ENCODE data around the gene SEC16A.

DNA sequence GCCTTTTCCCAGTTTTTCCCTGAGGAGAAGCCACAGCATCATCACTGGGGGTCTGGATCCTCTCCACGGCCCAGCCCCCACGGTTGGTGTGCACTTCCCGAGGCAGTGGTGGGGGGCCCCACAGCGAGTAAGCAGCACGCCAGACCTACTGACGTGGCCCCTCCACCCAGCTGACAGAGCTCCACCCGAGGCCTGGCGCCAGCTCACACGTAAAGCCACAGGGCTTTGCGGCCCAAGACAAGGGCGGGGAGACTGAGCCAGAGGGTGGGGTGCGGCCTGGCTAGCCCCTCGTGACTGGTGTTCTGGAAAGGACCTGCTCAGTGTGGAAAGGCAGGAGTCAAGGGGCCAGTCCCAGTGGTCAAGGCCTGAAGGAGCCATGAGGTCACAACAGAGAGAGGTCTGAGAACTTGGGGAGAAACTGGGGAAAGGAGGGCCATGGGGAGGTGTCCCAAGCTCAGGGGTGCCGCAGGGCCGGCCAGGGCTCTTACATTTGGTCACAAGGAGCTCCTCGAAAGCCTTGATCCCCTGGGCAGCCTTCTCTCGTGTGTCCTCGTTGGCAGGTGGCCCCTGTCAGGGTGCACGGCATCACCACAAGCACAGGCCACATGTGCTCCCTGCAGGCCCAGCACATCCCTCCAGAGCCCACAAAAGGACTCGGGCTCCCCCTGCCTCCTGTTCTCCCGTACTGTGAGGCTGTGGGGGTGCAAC, 88.4 kb downstream of the SEC16A start:
- TF ChIP-seq, protein P1, sequence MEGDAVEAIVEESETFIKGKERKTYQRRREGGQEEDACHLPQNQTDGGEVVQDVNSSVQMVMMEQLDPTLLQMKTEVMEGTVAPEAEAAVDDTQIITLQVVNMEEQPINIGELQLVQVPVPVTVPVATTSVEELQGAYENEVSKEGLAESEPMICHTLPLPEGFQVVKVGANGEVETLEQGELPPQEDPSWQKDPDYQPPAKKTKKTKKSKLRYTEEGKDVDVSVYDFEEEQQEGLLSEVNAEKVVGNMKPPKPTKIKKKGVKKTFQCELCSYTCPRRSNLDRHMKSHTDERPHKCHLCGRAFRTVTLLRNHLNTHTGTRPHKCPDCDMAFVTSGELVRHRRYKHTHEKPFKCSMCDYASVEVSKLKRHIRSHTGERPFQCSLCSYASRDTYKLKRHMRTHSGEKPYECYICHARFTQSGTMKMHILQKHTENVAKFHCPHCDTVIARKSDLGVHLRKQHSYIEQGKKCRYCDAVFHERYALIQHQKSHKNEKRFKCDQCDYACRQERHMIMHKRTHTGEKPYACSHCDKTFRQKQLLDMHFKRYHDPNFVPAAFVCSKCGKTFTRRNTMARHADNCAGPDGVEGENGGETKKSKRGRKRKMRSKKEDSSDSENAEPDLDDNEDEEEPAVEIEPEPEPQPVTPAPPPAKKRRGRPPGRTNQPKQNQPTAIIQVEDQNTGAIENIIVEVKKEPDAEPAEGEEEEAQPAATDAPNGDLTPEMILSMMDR (IDR thresholded peaks at IDR 0.05): no peak
- TF ChIP-seq POLR2A (IDR thresholded peaks at IDR 0.05) (no peak), POLR2AphosphoS5 (IDR thresholded peaks at IDR 0.05) (no peak), EP300 (IDR thresholded peaks at IDR 0.05) (no peak)
